SW 1271 (cell line): Measurements from ENCODE around the gene LRRC75A.
"Not testable (repeated sequence)": the region's sequence is repeated elsewhere in the genome, so short reads cannot be mapped to it uniquely, and the experiment has no call there.

Experiments used
- DNase-seq, 2 experiments: peaks; one replicate each; lab custom pipeline; 2025; lab: John Stamatoyannopoulos, UW

The LRRC75A gene

GRCh38 chr17:16432017-16432416 is 60.0 kb downstream of the LRRC75A start:
- no peak for DNase-seq

- no peak for DNase-seq
Measured at GRCh38 chr17:16430650-16431049, 61.3 kb downstream of the LRRC75A start.

GRCh38 chr17:16429083-16429482 is 62.9 kb downstream of the LRRC75A start:
- no peak for DNase-seq

GRCh38 chr17:16428098-16428882 is 63.7 kb downstream of the LRRC75A start:
- DNase-seq, result no peak

- DNase-seq, result no peak
Measured at GRCh38 chr17:16427020-16427419, 65.0 kb downstream of the LRRC75A start.

GRCh38 chr17:16425698-16426659 is 66.0 kb downstream of the LRRC75A start:
- no peak for DNase-seq

- DNase-seq, result no peak
Measured at GRCh38 chr17:16425202-16425601, 66.8 kb downstream of the LRRC75A start.

- no peak for DNase-seq
Measured at GRCh38 chr17:16423226-16423872, 68.6 kb downstream of the LRRC75A start.

GRCh38 chr17:16422416-16422815 is 69.6 kb downstream of the LRRC75A start:
- no peak for DNase-seq

GRCh38 chr17:16419929-16420271 is 72.1 kb downstream of the LRRC75A start:
- DNase-seq, result peak in 1 of 2 experiments; percentile 65

- peak; percentile 53 to 87 for DNase-seq
Measured at GRCh38 chr17:16419074-16419928, 72.7 kb downstream of the LRRC75A start.

- DNase-seq, result no peak
Measured at GRCh38 chr17:16418685-16419068, 73.3 kb downstream of the LRRC75A start.

- DNase-seq, result no peak
Measured at GRCh38 chr17:16417896-16418684, 73.9 kb downstream of the LRRC75A start.

- no peak for DNase-seq
Measured at GRCh38 chr17:16417399-16417798, 74.6 kb downstream of the LRRC75A start.

- no peak for DNase-seq
Measured at GRCh38 chr17:16415031-16415924, 76.7 kb downstream of the LRRC75A start, which contains the start of gene TRPV2. Gene TRPV2, plus strand, starts transcription at chr17:16415571. Its CDS starts 2,098 bp downstream, at chr17:16417669.

- peak in 1 of 2 experiments; percentile 54 for DNase-seq
Measured at GRCh38 chr17:16407911-16408588, 83.9 kb downstream of the LRRC75A start.

- DNase-seq, result no peak
Measured at GRCh38 chr17:16406742-16407674, 85.0 kb downstream of the LRRC75A start.

- DNase-seq, result not testable (repeated sequence)
Measured at GRCh38 chr17:16403847-16404246, 88.1 kb downstream of the LRRC75A start.
